Left colon (tissue), 2 donors: Measurements from ENCODE around the gene CHMP4B. TPM values are rescaled to one million over a fixed set of nuclear protein-coding genes. Genes with fewer than 3 reads are reported as not detected.

Experiments
- total RNA-seq, 2 donors: library from RNA; stranded (reverse); fragmentation: NEBNext Ultra II Directional; extraction: Animal tissue kit (Norgen Biotek cat#: 25700); gene quantifications; one replicate each; pipeline ENCODE4 v1.2.1, GENCODE V29; 2021
- donor health status: DM: no; HTN: no; CAD: no.
- donor health status: DM: yes; HTN: yes; CAD: no.

The CHMP4B gene
- total RNA-seq, 2 donors from 2014 or later: 166 to 233 TPM

Other genes with a start within 250 kb of the CHMP4B start
- gene C20orf144, start 149.0 kb upstream of the CHMP4B start, total RNA-seq: not detected
- 1 to 10 TPM; 3.5 to 3.8 TPM for gene ACTL10, start 144.4 kb upstream of the CHMP4B start, total RNA-seq
- 10 to 100 TPM; 38.5 to 54.1 TPM for gene NECAB3, start 136.9 kb upstream of the CHMP4B start, total RNA-seq
- gene E2F1, start 125.0 kb upstream of the CHMP4B start, total RNA-seq: 1 to 10 TPM; 2.6 to 5.9 TPM
- 10 to 100 TPM; 13.4 to 22.2 TPM for gene PXMP4, start 91.0 kb upstream of the CHMP4B start, total RNA-seq
- 1 to 10 TPM; 4.2 to 4.9 TPM for gene ZNF341, start 79.4 kb upstream of the CHMP4B start, total RNA-seq
- gene RALY, start 182.6 kb downstream of the CHMP4B start, total RNA-seq: 100 to 1,000 TPM; 190 to 191 TPM